Stimulated activated naive CD4-positive, alpha-beta T cell treated with Interleukin-2 at 50 U/mL for 16 hours (primary cell): Measurements from ENCODE around the gene USP15.
"Not testable (repeated sequence)": the region's sequence is repeated elsewhere in the genome, so short reads cannot be mapped to it uniquely, and the experiment has no call there.

Experiments used
- DNase-seq: peaks from one replicate; lab custom pipeline; 2025; lab: John Stamatoyannopoulos, UW

Gene USP15

DNA sequence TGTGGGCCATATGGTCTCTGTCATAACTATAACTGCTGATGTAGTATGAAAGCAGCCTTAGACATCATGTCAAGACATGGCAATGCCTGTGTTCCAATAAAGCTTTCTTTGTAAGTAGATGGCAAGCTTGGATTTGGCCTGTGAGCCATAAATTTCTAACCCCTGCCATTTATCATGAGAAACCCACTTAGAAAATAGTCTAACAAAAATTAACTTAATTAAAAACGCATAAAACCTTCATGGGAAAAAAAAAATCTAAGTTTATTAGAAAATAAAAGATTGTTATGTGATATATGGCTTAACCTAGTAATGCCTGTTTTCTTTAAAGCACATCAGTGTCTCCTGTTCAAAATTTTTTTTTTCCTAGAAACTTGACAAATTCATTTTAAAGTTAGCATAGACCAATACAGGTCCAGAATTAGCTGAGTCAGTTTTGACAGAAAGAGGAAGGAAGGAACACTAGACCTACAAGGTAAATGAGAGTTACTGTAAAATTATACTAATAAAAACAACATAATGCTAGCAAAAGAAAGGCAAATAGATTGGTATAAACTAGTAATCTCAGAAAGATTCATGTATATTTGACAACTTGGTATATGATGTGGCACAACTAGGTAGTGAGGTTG lies 68.2 kb downstream of the USP15 start:
- DNase-seq, result no peak

DNA sequence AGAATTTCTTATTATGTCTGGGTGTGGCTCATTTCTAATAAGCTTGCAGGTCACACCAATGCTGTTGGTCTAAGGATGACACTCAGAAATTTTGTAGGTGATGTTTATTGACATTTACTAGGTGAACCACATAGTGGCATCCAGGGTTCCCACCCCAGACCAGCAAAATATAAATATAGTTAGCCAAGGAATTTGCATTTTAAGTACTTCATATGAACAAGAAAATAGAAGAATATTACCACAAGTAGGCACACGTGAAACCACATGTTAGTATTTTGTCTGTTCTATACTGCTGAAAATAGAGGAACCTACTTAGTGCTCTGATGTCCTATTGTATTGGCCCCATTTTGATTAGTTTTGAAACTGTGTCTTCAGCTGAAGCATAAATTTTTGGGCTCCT lies 71.1 kb downstream of the USP15 start:
- DNase-seq, result no peak

DNA sequence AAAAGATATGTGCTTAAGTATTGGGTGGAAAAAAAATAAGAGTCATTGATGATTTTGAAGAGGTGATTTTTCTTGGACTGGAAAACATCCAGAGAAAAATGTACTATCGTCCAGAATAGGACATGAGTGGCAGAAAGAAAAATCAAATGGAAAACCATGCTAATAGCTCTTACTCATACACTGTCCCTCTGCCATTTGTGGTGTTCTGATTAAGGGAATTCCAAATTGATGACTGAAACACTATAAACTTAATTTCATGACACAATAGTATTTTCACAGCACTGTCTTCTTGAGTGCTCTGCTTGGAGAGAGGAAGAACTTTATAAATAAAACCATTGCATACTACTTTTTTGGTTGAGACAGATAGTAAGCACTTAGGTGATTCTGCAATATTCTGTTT lies 72.4 kb downstream of the USP15 start:
- DNase-seq, result no peak

DNA sequence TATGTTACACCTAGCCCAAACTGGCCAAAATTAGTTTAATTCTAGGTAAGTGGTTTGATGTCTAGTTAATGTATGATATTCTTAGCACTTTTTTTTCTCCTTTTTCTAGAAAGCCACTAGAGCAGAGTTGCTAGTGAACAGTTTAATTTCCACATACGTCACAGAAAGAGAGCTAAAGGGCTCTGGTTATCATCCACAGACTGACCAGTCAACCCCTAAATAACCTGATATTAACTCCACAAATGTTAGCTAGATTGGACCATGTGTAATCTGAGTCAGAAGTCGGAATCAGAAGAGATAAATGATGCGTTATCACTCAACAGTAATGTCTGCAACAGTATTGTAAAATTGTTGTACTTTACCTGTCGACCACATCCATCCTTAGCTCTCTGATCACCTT lies 74.9 kb downstream of the USP15 start:
- DNase-seq, result no peak

DNA sequence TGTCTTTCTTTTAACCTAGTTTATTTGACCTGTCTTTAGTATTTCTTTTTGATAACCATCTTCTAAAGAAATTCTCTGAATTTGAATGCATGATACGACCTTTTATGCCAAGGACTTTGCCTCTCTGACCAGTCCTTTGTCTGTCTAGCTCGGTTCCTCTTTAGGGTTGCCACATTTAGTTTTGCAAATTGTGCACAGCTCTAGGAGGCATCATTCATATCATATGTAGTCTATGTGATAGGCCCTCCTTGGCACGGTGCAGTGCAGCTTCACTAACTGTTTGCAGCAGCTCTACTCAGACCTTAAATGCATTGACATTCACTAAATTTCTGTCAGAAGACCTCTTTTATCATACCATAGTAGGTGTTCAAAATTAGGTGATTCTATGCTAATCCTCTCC lies 75.6 kb downstream of the USP15 start:
- DNase-seq, result no peak

DNA sequence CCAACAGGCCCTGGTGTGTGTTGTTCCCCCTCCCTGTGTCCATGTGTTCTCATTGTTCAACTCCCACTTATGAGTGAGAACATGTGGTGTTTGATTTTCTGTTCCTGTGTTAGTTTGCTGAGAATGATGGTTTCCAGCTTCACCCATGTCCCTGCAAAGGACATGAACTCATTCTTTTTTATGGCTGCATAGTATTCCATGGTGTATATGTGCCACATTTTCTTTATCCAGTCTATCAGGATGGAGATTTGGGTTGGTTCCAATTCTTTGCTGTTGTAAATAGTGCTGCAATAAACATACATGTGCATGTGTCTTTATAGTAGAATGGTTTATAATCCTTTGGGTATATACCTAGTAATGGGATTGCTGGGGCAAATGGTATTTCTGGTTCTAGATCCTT lies 77.4 kb downstream of the USP15 start:
- not testable (repeated sequence) for DNase-seq

DNA sequence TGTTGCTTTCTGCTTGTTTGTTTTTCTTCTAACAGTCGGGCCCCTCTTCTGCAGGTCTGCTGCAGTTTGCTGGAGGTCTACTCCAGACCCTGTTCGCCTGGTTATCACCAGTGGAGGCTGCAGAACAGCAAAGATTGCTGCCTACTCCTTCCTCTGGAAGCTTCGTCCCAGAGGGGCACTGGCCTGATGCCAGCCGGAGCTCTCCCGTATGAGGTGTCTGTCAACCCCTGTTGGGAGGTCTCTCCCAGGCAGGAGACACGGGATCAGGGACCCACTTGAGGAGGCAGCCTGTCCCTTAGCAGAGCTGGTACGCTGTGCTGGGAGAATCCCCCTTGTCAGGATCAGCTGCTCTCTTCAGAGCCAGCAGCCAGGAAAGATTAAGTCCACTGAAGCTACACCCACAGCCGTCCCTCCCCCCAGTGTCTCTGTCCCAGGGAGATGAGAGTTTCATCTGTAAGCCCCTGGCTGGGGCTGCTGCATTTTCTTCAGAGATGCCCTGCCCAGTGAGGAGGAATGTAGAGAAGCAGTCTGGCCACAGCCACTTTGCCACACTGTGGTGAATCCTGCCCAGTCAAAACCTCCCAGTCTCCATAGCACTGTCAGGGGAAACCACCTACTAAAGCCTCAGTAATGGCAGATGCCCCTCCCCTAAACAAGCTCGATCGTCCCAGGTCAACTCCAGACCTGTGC lies 82.6 kb downstream of the USP15 start:
- not testable (repeated sequence) for DNase-seq

DNA sequence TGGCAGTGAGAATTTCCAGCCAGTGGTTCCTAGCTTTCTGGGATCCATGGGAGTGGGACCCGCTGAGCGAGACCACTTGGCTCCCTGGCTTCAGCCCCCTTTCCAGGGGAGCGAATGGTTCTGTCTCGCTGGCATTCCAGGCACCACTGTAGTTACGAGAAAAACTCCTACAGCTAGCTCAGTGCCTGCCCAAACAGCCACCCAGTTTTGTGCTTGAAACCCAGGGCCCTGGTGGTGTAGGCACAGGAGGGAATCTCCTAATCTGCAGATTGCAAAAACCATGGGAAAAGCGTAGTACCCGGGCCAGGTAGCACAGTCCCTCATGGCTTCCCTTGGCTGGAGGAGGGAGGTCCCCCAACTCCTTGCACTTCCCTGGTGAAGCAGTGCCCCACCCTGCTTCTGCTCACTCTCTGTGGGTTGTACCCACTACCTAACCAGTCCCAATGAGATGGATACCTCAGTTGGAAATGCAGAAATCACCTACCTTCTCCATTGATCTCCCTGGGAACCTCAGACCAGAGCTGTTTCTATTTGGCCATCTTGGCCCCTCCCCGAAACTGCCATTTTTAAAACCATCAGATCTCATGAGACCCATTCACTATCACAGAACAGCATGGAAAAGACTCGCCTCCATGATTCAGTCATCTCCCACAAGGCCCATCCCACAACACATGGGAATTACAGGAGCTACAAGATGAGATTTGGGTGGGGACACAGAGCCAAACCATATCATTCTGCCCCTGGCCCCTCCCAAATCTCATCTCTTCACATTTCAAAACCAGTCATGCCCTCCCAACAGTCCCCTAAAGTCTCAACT lies 83.3 kb downstream of the USP15 start:
- not testable (repeated sequence) for DNase-seq

DNA sequence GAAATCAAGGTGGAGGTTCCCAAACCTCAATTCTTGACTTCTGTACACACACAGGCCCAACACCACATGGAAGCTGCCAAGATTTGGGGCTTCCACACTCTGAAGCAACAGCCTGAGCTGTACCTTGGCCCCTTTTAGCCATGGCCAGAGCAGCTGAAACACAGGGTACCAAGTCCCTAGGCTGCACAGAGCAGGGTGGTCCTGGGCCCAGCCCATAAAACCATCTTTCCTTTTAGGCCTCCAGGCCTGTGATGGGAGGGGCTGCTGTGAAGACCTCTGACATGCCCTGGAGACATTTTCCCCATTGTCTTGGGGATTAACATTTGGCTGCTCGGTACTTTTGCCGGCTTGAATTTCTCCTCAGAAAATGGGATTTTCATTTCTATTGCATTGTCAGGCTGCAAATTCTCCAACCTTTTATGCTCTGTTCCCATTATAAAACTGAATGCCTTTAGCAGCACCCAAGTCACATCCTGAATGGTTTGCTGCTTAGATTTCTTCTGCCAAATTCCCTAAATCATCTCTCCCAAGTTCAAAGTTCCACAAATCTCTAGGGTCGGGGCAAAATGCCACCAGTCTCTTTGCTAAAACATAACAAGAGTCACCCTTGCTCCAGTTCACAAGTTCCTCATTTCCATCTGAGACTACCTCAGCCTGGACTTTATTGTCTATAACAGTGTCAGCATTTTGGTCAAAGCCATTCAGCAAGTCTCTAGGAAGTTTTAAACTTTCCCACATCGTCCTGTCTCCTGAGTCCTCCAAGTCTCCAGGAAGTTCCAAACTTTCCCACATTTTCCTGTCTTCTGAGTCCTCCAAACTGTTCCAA lies 84.7 kb downstream of the USP15 start:
- DNase-seq, result not testable (repeated sequence)

DNA sequence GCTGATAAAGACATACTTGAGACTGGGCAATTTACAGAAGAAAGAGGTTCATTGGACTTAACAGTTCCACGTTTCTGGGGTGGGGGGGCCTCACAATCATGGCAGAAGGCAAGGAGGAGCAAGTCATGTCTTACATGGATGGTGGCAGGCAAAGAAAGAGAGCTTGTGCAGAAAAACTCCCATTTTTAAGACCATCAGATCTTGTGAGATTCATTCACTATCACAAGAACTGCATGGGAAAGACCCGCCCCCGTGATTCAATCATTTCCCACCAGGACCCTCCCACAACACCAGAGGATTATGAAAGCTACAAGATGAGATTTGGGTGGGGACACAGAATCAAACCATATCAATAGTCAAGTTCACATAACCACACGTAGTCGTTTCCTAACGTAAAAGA lies 85.5 kb downstream of the USP15 start:
- no peak for DNase-seq

DNA sequence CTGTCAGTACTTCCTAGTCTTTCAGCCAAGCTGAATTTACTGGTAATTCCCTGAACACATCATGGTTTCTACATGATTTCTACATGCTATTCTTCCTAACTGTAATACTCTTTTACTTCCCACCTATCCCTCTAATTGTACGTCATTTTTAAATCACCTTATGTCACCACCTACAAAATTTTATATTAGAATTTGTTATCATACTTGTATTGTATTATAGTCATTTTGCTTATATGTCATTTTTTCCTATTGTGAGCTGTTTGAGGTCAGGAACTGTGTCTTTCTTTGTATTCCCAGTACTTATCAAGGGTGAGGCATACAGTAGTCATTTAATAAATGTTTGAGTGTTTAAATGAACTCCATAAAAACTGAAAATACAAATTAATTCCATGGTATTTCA lies 86.6 kb downstream of the USP15 start:
- no peak for DNase-seq

DNA sequence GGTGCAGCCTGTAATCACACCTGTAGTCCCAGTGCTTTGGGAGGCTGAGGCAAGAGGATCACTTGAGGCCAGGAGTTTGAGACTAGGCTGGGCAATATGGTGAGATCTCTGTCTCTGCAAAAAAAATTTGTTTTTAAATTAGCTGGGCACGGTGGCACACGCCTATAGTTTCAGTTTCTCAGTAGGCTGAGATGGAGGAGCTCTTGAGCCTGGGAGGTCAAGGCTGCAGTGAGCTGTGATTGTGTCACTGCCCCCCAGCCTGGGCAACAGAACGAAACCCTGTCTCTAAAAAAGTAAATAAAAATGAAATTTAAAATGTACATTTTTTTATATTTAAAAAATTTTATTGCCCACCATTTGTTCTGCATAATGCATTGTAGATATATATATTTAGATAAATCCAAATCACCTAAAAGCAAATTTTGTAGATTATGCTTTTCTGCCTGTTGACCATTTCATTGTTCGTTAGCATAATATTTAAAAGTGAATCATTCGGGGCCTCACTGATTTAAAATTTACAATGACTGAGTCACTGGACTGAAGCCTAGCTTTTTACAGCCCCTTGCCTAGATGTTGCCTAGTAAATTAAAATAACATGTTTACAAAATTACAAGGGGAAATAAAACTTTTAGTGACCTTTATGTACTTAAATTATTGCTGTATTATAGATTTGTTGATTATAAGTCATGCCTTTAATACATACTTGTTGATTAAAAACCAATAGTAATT lies 87.9 kb downstream of the USP15 start:
- DNase-seq, result no peak

DNA sequence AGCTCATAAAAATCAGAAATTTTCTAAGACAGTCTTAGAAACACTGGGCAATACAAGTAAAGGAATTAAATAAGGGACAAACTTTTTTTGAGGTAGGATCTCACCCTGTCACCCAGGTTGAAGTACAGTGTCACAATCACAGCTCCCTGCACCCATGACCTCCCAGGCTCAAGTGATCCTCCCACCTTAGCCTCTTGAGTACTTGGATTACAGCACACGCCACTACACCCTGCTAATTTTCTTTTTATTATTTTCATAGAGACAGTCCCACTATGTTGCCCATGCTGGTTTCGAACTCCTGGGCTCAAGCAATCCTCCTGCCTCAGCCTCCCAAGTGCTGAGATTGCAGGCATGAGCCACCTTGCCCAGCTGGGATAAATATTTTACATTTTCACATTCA lies 90.3 kb downstream of the USP15 start:
- DNase-seq, result no peak

DNA sequence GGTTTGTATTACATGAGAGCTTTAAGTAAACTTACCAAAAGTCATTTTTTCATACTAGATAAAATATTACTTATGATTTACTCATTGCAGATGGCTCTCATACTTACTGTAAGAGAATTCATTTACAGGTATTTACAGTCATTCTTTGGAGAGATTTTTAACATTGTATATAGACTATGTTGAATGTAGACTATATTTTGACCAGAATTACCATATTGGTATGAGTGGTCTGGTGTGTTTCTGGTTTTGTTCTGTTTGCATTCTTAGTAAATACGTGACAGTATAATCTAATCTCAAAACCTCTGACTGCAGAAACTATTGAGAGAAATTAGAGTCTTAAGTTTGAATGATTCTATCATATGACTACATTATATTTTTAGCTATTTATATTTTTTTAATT lies 91.1 kb downstream of the USP15 start:
- no peak for DNase-seq

DNA sequence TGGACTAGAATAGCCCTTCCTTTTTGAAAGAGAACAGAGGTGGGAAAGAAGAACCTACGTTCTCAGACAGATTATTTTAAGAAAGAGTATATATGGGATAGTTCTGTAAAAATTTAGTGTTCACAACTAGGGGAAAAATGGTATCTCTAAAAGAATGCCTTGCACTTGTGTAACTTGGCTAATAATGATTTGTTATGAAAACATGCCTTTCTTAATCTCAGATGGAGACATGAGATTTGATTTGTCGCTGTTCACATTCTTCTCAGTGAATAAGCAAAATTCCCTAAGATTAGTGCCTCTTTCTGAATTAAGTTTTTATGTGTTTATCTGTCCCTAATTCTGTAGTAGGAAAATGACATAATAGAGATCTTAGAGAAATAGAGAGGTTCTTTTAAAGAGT lies 100.8 kb downstream of the USP15 start:
- DNase-seq, result no peak

DNA sequence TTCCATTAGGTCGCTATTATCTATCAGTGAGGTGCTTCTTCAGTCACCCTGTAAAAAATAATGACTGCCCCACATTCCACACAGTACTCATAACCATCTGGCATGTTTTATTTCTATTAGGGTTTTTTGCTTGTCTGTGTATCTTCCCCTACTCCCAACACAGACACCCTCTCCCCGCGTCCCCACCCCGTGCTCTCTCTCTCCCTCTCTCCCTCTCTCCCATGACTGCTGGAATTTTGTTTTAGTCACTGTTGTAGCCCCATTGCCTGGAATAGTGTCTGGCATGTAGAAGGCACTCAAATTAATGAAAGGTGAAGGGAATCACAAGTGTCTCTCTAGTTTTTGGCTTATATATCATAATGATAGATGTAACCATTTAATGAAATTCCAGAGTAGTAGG lies 103.3 kb downstream of the USP15 start:
- DNase-seq, result no peak

DNA sequence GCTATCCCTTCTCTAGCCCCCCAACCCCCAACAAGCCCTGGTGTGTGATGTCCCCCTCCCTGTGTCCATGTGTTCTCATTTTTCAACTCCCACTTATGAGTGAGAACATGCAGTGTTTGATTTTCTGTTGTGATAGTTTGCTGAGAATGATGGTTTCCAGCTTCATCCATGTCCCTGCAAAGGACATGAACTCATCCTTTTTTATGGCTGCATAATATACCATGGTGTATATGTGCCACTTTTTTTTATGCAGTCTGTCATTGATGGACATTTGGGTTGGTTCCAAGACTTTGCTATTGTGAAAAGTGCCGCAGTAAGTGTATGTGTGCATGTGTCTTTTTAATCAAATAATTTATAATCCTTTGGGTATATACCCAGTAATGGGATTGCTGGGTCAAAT lies 104.5 kb downstream of the USP15 start:
- DNase-seq, result not testable (repeated sequence)

DNA sequence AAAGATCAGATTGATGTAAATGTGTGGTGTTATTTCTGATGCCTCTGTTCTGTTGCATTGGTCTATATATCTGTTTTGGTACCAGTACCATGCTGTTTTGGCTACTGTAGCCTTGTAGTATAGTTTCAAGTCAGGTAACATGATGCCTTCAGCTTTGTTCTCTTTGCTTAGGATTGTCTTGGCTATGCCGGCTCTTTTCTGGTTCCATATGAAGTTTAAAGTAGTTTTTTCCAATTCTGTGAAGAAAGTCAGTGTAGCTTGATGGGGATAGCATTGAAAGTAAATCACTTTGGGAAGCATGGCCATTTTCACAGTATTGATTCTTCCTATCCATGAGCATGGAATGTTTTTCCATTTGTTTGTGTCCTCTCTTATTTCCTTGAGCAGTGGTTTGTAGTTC lies 105.6 kb downstream of the USP15 start:
- not testable (repeated sequence) for DNase-seq

DNA sequence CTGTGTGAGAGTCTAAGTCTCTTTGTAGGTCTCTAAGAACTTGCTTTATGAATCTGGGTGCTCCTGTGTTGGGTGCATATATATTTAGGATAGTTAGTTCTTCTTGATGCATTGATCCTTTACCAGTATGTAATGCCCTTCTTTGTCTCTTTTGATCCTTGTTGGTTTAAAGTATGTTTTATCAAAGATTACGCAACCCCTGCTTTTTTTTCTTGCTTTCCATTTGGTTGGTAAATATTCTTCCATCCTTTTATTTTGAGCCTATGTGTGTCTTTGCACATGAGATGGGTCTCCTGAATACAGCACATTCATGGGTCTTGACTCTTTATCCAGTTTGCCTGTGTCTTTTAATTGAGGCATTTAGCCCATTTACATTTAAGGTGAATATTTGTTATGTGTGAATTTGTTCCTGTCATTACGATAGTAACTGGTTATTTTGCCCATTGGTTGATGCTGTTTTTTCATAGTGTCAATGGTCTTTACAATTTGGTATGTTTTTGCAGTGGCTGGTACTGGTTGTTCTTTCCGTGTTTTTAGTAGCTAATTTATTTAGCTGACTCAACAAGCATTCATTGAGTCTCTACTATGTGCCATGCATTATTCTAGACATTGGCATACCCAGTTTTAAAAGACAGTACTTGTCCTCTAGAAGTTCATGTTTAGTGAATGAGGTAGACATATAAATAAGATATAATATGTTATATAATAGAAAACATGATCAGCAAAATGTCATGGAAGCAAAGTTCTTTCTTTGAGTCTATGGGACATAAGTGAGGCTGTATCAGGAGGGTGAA lies 108.4 kb downstream of the USP15 start:
- not testable (repeated sequence) for DNase-seq

DNA sequence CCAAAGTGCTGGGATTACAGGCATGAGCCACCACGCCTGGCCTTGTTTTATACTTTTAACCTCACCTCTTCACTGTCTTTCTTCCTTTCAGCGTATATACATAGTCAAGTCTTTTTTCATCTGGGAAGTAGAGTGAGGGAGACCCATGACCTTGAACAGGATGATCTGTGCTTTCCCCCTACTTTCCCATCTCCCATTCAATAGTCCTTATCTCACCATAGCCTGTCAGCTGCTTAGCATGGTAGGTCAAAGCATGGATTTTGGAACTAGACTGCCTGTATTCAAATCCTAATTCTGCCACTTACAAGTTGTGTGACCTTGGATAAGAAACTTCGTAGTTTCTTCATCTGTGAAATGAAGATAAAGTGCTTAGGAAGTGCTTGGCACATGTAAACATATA lies 110.0 kb downstream of the USP15 start:
- DNase-seq, result no peak

DNA sequence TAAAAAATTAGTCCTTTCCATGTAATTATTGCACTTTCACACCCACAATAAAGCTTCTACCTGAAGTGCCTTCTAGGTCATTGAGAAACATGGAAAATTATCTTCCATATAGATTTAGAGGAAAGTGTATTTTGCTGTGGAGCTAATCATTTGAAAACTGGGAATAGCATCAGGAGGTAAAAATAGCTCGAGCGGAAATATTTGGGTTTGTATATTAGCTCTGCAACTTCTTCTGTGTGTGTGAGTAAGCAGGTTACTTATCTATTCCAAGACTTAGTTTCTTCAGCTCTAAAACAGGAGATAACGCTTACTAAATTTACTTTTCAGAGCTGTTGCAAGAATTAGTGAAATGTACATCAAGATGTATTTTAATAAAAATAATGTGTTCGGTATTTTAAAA lies 111.5 kb downstream of the USP15 start:
- no peak for DNase-seq
